Measurements from ENCODE around the gene PDE5A. TPM values are rescaled to one million over a fixed set of nuclear protein-coding genes. Genes with fewer than 3 reads are reported as not detected.

PDE5A gene
- total and polyA plus RNA-seq, 10 of the 15 experiments (the other 5 are each of a cell fraction or from before 2014, with no cell fraction given), result under 0.01 to 3.9 (median 0.26) TPM; not detected in 1

DNA sequence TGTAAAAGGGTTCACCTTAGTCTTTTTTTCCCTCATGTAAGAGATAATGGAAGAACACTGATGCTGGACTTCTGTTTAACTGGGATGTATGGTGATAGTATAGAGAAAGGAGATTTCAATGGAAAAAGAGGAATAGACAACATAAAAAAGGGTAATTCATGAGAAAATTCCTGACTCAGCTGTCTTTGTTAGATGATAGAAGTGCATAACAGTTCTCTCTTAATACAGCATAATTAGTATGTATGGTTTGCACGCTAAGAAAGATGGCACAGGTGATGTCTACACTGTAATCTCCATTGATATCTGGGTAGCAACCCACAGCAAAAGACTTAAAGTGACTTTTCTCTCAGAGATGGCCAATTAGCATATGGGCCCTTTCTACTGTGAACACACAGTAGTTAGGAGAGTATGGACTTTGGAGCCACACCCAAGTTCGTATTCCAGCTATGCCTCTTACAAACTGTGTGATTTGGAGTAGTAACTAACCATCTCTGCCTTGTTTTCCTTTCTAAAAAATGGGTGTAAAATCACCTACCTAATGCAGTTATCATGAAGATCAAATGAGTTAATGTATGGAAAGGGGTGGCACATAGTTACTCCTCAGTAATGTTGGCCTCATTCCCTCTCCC is 149.3 kb downstream of the PDE5A start:
- DNase-seq (ENCODE audit: low read depth, low spot score) (no peak), ATAC-seq (no peak), FAIRE-seq (no peak)
- in situ Hi-C loops (cut with MboI), result no loop called here
- WGBS (ENCODE audit: insufficient coverage, insufficient replicate concordance, low lambda C conversion rate, missing lambda C conversion rate), result 100% methylated on average over 2 of the region's 2 CpGs
- H3K9me3 ChIP-seq (replicated peaks; ENCODE audit: control insufficient read depth, insufficient read depth, low read length), result no peaks in the 10 kb centered on the region
- ChIA-PET CTCF (interaction anchor here (1.0 kb wide), 1 partner anchor 11 kb away, joined by 4 read pairs; no protein-coding TSS in a partner anchor), POLR2A (no interaction called here), RAD21 (ENCODE audit: unreplicated experiment) (no interaction called here), SMC1A (ENCODE audit: uncharacterized antibody, unreplicated experiment) (no interaction called here)
- no peaks in the 10 kb centered on the region for H3K4me1 ChIP-seq (ENCODE audit: control insufficient read depth, insufficient read depth, low read length)
- H3K4me3 ChIP-seq, result no peak overlapping the region
- peaks cover 0 to 10% of the 10 kb centered on the region in 2 experiments; a peak in 3 of 4 replicates for H3K36me3 ChIP-seq (ENCODE audit: control insufficient read depth in 2 of 2, insufficient read depth in 2 of 2, low read length in 1 of 2)
- BruUV-seq (replicated peaks), result no TSS peak
- no peaks in the 10 kb centered on the region for H4K20me1 ChIP-seq (ENCODE audit: control insufficient read depth, insufficient read depth)
- no peak for TF ChIP-seq CHD1 (IDR thresholded peaks at IDR 0.05; ENCODE audit: low read depth, low read length)
- H3K9ac ChIP-seq (ENCODE audit: control insufficient read depth, insufficient read depth, low read length), result no peak overlapping the region
- H2AFZ ChIP-seq (ENCODE audit: control insufficient read depth, low read depth, low read length), result no peak overlapping the region
- intact Hi-C loops (cut with micrococcal nuclease; ENCODE audit: unreplicated experiment), result no loop called here
- no peaks in the 10 kb centered on the region for H3K27me3 ChIP-seq (replicated peaks in 1 of 2; ENCODE audit: control insufficient read depth in 2 of 2, insufficient read depth in 2 of 2, low read length in 1 of 2)
- H3K4me2 ChIP-seq (ENCODE audit: control insufficient read depth, insufficient read depth), result no peak overlapping the region
- H3K27ac ChIP-seq (ENCODE audit: control insufficient read depth, insufficient read depth), result no peak overlapping the region
- no peaks in the 10 kb centered on the region for H3K79me2 ChIP-seq (ENCODE audit: control insufficient read depth, insufficient read depth, low read length)

DNA sequence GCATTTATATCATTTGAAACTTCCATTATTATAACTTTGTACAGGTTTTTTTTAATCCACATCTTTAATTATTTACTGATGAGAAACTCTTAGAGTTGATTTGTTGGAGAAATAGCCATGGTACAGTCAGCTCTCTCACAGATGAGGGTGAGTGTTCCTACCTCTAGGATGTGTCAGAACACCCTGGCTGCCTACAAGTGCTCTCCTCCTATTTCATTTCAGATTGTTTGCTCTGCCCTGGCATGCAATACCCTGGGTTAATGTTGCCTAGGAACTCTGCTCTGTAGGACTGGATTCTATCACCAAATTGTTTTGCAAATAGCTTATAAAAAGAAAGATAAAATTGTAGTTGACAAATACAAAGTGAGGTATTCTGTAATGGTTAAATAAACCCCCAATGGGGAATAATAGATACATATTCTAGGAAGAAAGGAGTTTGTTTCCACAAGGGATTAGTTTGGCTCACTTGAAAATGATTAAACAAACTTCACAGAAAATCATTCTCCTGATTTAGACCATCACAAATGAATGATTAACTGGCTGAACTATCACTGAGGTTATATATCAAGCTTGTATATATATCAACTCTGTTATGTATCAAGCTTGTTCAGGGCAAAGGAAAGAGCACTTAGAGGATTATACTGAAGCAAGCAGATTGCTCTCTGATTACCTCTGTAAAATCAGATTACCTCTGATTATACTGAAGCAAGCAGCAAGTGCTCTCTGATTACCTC is 150.0 kb downstream of the PDE5A start:
- Histone ChIP-seq H3K79me2 (ENCODE audit: control insufficient read depth, insufficient read depth, low read length) (no peaks in the 10 kb centered on the region), H4K20me1 (ENCODE audit: control insufficient read depth, insufficient read depth) (no peaks in the 10 kb centered on the region), H3K9ac (ENCODE audit: control insufficient read depth, insufficient read depth, low read length) (no peak overlapping the region), H3K4me1 (ENCODE audit: control insufficient read depth, insufficient read depth, low read length) (no peaks in the 10 kb centered on the region), H3K36me3 (ENCODE audit: control insufficient read depth in 2 of 2, insufficient read depth in 2 of 2, low read length in 1 of 2) (peaks cover 0 to 10% of the 10 kb centered on the region in 2 experiments; a peak in 3 of 4 replicates), H3K27me3 (replicated peaks in 1 of 2; ENCODE audit: control insufficient read depth in 2 of 2, insufficient read depth in 2 of 2, low read length in 1 of 2) (no peaks in the 10 kb centered on the region), H3K4me3 (no peak overlapping the region), H3K9me3 (replicated peaks; ENCODE audit: control insufficient read depth, insufficient read depth, low read length) (no peaks in the 10 kb centered on the region), H3K27ac (ENCODE audit: control insufficient read depth, insufficient read depth) (no peak overlapping the region), H3K4me2 (ENCODE audit: control insufficient read depth, insufficient read depth) (no peak overlapping the region), H2AFZ (ENCODE audit: control insufficient read depth, low read depth, low read length) (no peak overlapping the region)
- ATAC-seq (no peak), FAIRE-seq (no peak), DNase-seq (ENCODE audit: low read depth, low spot score) (no peak)
- RAD21 ChIA-PET (ENCODE audit: unreplicated experiment), result no interaction called here
- CTCF ChIA-PET, result interaction anchor here (0.8 to 1.0 kb wide), 2 partner anchors 12 to 14 kb away, joined by 3 to 4 read pairs; no protein-coding TSS in a partner anchor
- no TSS peak for BruUV-seq (replicated peaks)
- intact Hi-C loops (cut with micrococcal nuclease; ENCODE audit: unreplicated experiment) (no loop called here), in situ Hi-C loops (cut with MboI) (no loop called here)
- SMC1A ChIA-PET (ENCODE audit: uncharacterized antibody, unreplicated experiment), result no interaction called here
- POLR2A ChIA-PET, result no interaction called here
- TF ChIP-seq ETV6 (conservative IDR thresholded peaks at IDR 0.05 in 1 of 2, IDR thresholded peaks at IDR 0.05 in 1 of 2; ENCODE audit: borderline replicate concordance in 1 of 2, low read depth in 1 of 2) (no peak), RELB (IDR thresholded peaks at IDR 0.05; ENCODE audit: low read depth) (no peak), ZNF384 (IDR thresholded peaks at IDR 0.05; ENCODE audit: borderline replicate concordance, low read depth, low read length) (no peak), BRCA1 (IDR thresholded peaks at IDR 0.05; ENCODE audit: low read depth, low read length) (no peak), KDM1A (IDR thresholded peaks at IDR 0.05; ENCODE audit: borderline replicate concordance) (no peak), SPI1 (IDR thresholded peaks at IDR 0.05; ENCODE audit: borderline replicate concordance, insufficient read depth, low read depth, low read length) (no peak), HDAC6 (IDR thresholded peaks at IDR 0.05; ENCODE audit: unreplicated experiment) (no peak), STAT3 (IDR thresholded peaks at IDR 0.05; ENCODE audit: low read depth, low read length) (no peak), YY1 (IDR thresholded peaks at IDR 0.05; ENCODE audit: low read depth, low read length) (no peak)
- TF ChIP-seq, protein P1, sequence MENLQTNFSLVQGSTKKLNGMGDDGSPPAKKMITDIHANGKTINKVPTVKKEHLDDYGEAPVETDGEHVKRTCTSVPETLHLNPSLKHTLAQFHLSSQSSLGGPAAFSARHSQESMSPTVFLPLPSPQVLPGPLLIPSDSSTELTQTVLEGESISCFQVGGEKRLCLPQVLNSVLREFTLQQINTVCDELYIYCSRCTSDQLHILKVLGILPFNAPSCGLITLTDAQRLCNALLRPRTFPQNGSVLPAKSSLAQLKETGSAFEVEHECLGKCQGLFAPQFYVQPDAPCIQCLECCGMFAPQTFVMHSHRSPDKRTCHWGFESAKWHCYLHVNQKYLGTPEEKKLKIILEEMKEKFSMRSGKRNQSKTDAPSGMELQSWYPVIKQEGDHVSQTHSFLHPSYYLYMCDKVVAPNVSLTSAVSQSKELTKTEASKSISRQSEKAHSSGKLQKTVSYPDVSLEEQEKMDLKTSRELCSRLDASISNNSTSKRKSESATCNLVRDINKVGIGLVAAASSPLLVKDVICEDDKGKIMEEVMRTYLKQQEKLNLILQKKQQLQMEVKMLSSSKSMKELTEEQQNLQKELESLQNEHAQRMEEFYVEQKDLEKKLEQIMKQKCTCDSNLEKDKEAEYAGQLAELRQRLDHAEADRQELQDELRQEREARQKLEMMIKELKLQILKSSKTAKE (IDR thresholded peaks at IDR 0.05; ENCODE audit: low read depth, poor library complexity, severe bottlenecking), result no peak

Measured in GM12878 (cell line).